ENCODE results near the gene CPXM2.

DNA sequence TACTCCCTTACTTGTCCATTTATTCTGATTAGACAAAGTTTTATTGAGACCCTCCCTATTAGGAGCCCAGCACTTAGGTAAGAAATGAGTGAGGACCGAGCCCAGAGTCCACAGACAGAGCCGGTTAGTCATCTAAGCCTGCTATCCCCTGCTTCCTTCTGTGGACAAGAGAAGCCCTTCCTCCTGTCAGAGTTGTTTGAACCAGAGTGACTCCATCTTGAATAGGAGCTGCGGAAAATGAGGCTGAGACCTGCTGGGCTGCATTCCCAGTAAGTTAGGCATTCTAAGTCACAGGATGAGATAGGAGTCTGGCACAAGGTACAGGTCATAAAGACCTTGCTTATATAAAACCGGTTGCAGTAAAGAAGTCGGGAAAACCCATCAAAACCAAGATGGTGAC, 109.1 kb downstream of the CPXM2 start:
- TF ChIP-seq POLR2AphosphoS5 (IDR thresholded peaks at IDR 0.05; ENCODE audit: low read depth, low read length) (no peak), FOXP2 (optimal IDR thresholded peaks at IDR 0.05; ENCODE audit: borderline replicate concordance, extremely low read depth, extremely low read length, insufficient read depth) (no peak), TAF1 (IDR thresholded peaks at IDR 0.05; ENCODE audit: borderline replicate concordance, insufficient read depth, low read length) (no peak)
